Kasumi-1 (cell line): ENCODE measurements around the gene KDM2A.

Source experiments
- DNase-seq, 2 experiments: peaks; one replicate each; lab custom pipeline; 2025; lab: John Stamatoyannopoulos, UW

KDM2A gene

DNA sequence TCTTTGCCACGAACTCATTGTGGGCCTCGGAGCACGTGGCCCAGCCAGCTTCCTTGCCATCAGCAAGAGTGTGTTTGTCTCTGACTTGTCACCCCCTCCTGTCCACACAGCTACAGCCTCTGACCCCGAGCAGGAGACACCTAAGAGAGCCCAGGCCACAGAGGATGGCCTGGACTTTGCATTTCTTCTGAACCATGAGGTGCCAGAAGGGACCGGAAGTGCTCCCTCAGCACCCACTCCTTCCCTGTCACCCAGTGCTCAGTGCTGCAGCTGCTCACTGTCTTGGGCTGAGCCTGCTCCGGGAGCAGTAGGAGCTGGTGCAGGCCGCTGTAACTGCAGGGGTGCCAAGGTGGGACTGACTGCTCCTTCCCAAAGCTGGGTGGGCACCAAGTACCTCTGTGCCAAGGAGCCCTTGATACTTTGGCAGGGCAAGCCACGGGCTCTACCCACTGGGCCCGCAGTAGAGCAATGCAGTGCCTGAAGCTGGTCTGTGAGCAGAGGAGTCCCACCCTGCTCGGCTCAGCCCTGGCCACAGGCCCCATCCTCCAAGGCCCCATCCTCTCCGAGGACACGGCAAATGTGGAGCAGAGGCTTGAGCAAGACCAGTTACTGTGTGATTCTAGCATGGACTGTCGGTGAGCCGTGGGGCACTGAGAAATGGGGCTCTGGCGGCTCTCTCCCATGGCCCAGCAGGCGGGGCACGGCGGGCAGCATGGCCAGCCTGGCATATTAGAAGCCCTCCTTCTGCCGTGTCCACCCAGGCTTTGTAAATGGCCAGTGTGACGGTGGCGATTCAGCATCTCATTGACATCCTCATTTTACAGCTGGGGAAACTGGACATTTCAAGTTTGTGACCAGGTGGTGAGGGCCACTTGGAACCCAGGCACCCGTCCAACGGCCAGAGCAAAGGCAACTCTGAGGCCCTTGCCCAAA is 153.5 kb downstream of the KDM2A start:
- DNase-seq: no peak

DNA sequence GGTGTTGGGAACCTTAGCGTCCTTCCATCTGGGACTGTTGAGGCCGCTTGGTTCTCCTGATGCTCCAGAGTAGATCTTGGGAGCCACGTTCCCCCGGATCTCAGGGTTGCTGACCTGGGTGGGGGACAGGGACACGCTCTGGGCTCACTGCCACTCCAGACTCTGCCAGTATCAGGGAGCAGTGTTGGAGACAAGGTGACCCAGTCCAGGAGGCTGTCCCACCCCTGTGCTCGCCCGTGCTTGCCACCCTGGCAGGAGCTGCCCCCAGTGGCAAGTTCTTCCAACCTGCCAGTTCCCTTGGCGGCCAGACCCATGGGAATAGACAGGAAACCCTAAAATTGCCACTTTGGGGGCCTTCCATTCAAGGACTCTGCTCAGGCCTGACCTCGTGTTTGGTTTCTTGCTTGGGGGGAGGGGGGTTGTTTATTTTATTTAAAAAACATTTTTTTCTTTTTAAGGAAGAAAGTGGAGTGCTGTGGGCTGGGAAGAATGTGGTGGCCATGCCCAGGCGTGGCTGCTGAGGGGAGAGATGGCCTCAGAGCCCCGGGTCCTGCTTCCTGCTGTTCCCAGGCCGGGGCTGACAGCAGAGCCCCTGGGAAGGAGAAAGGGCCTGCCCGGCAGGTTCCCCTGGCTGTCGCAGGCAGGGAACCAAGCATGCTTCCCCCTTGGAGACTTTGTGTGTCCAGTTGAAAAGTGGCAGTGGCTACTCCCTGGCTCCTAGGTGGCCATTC is 154.4 kb downstream of the KDM2A start:
- DNase-seq: no peak

DNA sequence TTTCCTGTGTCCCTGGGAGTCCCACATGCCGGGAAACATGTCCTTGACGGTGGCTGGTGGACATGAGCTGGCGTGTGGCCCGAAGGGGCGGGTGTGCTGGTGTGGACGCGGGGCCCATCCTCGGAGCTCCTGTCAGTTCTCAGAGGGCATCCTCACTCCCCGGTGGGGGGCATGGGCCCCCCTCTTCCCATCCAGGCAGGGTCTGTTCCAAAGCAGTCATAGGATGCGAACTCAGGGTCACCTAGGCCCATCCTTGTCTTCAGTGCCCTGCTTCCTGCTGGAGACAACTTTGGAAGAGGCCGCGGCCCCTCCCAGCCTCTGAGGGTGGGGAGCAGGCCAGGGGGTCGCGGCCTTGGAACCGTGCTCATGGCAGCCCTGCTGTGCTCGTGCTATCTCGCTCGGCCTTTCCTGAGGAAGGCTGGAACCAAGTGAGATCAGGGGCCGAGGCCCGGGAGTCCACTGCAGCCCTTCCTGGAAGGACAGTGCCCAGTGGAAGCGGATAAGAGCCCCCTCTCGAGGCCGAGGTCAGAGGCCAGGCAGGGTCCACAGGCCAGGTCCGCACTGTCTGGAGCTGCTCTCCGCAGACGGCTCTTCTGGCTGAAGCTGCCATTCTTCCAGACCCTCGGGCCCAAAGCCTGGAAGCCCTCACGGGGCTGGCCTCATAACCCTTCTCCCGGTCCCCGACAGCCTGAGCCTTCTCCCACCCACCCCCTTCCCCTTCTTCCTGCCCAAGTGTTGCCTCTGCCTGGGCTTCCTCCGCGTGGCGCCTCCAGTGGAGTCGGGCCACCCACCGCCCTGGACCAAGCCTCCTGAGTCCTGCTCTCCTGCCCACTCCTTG is 155.9 kb downstream of the KDM2A start:
- no peak for DNase-seq

DNA sequence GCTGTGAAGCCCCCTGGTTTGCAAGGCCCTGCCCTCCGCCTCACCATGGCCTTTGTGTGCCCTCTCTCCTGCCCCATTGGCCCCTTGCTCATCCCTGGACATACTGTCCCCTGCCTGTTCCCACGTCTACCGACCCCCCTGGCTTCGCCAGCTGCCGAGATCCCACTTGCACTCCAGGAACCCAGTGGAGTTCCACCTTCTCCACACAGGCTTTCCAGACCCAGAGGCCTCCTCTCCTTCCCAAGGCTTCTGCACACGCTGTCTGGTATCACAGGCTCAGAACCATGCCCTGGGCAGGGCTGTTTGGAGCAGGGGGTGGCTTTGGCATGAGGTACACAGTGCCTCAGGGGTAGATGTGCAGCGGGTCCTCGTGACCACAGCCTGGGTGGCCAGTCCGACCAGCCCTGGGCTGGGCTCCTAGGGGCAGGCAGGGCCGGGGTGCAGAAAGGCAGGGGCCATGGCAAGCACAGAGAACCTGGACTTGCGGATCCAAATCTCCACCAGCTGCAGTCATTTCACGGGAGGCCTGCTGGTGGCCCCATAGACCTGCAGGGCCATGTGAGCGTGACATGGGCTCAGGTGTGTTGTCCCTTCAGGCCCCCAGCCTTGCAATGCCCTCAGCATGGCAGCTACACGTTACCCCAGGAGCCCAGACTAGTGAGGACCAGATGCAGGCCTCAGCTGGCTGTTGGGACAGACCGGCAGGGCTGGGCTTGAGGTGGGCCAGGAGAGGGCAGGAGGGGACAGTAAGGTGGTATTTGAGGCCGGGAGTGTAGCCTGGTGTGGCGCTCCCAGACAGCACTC is 156.7 kb downstream of the KDM2A start:
- no peak for DNase-seq

DNA sequence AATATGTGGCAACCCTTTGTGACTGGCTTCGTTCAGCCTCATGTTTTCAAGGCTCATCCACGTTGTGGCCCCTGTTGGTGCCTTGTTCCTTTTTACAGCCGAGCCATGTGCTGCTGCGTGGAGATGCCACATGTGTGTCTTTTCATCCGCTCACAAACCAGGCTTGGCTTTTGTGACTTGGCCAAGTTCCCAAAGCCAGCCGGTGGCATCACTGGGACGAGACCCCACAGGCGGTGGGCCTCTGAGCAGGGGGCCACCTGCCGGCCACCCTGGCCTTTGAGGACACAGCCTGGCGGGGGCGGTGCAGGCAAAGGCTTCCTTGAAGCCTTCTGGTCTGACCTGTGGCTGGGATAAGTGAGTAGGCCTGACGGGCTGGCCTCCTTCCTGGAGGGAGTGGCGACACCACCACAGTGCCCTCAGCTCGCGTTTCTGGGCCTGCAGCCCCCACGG is 157.7 kb downstream of the KDM2A start:
- peak; percentile 90 to 92 for DNase-seq

DNA sequence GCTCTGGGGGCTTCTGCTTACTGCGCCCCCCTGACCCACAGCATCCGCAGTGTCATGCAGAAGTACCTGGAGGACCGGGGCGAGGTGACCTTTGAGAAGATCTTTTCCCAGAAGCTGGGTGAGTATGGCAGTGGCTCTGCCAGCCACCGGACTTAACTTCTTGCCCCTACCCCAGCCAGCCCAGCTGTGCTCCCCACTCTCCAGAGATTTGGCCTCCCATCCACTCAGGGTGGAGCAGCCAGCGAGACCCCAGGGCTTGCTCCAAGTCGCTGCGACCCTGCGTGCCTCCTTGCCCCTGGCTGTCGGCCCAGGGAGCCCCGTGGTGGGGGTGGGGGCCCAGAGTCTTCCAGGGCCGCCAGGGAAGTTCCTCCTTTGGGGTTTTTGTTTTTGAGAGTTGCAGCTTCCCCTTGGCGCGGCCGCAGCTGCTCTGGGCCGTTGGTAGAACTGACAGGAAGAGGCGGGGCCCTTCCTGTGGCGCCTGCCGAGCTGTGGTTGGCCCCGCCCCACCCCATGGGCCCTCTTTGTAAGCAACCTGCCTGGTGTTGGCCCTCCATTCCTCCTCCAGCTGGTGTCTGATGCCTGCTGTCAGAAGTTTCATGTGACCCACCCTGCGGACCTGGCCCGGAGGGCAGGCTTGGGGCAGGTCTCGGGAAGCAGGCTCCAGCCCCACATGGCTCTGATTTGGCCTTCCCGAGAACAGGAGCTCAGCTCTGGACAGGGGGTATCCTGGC is 158.3 kb downstream of the KDM2A start:
- DNase-seq: peak; percentile 98

DNA sequence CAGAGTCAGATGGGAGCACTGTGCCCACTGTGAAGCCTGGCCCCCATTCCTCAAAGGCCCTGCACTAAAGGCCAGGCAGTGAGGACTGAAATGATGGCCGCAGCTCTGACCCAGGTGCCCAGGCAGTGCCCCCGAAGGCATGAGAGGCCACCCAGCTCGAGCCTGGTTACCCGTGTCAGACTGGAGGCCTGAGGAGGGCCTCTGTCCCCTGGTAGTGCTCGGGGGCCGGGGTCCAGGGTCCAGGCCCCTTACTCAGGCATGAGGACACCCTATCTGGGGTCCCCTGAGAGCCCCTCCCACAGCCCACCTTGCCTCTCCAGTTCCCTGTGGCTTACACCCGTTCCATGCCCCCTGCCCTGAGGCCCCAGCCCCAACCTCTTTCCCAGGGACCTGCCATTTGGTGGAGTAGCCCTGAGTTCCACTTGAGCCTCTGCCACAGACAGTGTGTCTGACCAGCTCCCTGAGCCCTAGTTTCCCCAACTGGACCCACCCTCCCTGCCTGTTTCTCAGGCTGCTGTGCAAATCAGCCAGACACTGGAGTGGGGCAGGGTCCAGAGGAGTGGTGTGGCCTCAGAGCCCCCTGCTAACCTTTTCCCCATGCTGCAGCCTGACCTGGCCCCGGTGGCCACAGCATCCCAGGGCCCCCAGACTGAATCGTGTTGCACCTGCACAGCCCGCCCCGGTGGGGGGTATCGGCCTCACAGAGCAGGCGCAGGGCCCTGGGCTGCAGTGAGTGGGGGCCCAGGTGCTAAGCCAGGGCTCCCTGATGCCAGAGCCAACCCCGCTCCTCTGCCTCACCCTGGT is 159.3 kb downstream of the KDM2A start:
- no peak for DNase-seq

DNA sequence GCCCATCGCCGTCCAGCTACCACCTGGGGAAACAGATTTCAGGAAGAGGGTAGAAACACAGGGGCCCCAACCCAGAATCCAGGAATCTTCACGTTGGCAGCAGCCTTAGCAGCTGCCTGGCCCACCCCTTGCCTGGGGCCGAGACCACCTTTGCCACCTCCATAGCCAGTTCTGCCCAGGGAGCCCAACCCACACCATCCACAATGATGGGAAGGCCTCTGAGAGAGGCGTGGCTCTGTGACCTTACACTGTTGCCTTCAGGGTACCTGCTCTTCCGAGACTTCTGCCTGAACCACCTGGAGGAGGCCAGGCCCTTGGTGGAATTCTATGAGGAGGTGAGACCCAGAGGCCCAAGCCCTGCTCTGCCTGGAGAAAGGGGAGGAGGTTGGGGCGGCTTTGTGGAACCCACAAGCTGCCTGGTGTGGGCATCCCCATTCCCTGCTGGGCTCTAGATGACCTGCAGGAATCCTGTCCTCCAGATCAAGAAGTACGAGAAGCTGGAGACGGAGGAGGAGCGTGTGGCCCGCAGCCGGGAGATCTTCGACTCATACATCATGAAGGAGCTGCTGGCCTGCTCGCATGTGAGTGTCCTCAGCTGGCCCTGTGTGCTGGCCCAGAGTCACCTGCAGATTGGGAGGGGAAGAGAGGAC is 160.0 kb downstream of the KDM2A start:
- DNase-seq: no peak

DNA sequence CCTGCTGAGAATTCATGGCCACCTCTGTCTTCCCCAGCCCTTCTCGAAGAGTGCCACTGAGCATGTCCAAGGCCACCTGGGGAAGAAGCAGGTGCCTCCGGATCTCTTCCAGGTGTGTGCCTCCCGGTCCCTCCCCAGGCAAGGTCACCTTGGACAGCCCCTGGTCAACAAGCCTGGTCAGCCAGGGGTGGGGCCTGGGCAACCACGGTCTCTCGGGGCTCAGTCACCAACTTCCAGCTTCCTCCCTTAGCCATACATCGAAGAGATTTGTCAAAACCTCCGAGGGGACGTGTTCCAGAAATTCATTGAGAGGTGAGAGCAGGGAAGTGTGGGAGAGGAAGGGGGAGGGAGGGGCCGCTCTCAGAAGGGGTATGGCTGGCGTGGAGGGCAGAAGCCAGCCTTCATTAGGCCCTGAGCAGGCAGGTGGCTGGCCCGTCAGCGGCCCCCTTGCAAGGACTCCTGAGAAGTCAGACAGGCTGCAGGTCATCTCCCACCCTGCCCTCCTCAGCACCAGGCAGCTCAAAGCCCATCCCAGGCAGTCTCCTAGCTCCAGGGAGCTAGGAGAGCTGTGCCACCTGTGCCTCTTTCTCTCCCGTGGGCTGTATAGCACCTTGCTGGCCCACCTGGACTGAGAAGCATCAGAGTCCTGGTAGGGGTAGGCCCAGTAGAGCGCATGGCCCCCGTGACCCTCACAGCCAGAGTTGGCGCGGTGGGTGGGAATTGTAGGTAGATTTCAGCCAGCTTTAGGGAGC is 160.7 kb downstream of the KDM2A start:
- no peak for DNase-seq

DNA sequence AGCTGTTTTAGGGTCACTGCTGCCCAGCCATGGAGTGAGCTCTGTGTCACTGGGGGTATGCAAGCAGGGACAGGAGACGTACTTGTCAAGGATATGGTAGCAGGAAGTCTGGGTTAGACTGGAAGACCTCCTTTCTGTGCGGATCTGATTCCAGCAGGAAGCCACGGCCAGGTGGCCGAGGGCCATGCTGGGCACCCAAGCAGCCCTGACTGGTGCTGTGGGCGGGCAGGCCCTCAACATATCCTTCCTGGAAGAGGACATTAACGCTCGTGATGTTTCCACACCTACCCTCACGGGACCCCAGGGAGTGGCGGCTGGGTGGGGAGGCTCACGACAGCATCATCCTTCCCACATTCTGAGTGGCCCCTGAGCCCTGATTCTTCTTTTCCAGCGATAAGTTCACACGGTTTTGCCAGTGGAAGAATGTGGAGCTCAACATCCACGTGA is 161.3 kb downstream of the KDM2A start:
- DNase-seq: peak; percentile 24 to 26

DNA sequence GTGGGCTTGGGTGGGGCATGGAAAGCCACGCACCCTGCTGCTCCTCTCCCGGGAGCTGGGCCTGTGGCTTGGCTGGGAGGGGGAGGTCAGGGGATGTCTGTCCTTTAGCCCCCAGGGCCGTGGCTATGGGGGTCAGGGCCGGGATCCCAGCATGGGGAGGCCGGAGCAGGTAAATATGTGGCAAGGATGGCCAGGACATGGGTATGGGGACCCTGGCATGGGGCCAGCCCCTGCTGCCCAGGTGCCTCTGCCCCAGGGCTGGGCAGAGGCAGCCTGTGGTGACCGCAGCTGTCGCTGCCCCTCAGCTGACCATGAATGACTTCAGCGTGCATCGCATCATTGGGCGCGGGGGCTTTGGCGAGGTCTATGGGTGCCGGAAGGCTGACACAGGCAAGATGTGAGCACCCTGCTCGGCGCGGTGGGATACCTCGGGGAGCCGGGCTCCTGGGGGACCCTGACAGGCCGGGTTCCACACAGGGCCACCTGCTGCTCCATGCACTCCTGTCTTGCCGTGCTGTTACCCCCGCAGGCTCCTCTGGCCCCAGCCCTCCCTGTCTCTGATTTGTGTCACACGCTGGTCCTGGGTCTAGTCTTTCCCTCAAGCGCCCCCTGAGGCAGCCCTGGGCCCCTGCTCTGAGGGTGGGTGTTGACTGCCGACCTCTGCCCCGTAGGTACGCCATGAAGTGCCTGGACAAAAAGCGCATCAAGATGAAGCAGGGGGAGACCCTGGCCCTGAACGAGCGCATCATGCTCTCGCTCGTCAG is 161.9 kb downstream of the KDM2A start:
- no peak for DNase-seq

DNA sequence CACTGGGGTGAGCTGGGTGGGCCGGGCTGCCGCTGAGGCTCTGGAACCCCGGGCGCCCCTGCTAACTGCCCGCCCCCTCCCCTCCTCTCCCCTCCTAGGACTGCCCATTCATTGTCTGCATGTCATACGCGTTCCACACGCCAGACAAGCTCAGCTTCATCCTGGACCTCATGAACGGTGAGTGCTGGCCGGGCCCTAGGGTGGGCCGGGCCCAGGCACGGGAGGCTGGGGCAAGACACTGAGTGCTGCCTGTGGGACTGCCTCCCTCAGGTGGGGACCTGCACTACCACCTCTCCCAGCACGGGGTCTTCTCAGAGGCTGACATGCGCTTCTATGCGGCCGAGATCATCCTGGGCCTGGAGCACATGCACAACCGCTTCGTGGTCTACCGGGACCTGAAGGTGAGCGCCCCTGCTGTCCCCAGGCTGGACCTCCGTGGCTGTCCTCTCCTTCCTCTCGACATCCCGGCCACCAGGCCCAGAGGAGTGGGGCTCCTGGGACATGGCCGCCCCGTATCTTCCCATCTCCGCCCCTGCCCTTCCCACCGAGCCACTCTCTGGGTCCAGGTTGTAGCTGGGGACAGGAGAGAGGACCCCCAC is 162.6 kb downstream of the KDM2A start:
- no peak for DNase-seq

DNA sequence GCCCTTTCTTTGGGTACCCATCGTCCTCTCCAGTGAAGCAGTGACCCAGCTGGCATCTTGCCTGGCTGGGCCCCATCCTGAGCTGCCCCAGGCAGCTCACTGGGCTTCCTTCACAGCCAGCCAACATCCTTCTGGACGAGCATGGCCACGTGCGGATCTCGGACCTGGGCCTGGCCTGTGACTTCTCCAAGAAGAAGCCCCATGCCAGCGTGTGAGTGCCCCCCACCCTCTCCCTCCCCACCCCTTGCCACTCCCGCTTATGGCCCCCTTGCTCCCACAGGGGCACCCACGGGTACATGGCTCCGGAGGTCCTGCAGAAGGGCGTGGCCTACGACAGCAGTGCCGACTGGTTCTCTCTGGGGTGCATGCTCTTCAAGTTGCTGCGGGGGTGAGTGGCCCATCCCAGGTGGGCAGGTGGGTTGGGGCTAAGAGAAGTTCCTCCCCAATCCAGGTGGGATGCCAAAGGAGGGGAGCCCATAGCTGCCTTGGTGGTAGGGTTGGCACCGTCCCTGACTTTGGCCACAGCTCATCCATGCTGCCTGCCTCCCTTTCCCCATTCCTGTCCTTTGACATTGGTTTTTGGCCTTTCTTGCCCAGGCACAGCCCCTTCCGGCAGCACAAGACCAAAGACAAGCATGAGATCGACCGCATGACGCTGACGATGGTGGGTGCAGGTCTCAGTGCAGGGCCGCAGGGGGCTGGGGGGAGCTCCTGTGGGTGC is 163.3 kb downstream of the KDM2A start:
- no peak for DNase-seq

DNA sequence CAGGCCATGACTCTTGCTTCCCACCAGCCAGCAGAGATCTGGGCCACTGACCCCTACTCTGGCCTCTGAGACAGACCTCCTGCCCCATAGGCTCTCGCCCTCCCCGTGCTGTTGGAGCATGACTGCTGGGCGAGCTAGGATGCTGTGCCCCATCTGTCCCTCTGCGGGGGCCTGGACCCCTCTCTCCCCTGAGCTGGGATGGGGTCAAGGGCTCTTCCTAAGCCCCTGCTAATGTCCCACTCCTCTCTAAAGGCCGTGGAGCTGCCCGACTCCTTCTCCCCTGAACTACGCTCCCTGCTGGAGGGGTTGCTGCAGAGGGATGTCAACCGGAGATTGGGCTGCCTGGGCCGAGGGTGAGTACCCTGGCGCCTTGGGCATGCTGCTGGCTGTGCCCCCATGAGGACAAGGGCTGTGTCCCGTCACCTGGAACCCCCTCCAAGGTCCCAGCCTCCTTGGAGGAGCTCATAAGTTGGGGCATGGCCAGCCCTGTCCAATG is 163.9 kb downstream of the KDM2A start:
- no peak for DNase-seq

DNA sequence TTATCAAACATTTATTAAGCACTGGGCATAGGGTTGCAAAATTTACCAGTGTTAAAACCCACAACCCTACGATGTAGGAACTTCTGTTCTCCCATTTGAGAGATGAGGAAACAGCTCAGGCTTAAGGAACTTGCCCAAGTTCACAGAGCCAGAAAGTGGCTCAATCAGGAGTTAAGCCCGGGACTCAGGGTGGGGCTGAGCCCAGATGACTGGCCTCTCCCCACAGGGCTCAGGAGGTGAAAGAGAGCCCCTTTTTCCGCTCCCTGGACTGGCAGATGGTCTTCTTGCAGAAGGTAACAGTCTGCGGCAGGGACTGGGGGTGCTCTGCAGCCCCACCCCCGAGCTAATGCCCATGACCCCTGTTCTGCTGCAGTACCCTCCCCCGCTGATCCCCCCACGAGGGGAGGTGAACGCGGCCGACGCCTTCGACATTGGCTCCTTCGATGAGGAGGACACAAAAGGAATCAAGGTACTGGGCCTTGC is 164.5 kb downstream of the KDM2A start:
- DNase-seq: peak; percentile 57 to 58

DNA sequence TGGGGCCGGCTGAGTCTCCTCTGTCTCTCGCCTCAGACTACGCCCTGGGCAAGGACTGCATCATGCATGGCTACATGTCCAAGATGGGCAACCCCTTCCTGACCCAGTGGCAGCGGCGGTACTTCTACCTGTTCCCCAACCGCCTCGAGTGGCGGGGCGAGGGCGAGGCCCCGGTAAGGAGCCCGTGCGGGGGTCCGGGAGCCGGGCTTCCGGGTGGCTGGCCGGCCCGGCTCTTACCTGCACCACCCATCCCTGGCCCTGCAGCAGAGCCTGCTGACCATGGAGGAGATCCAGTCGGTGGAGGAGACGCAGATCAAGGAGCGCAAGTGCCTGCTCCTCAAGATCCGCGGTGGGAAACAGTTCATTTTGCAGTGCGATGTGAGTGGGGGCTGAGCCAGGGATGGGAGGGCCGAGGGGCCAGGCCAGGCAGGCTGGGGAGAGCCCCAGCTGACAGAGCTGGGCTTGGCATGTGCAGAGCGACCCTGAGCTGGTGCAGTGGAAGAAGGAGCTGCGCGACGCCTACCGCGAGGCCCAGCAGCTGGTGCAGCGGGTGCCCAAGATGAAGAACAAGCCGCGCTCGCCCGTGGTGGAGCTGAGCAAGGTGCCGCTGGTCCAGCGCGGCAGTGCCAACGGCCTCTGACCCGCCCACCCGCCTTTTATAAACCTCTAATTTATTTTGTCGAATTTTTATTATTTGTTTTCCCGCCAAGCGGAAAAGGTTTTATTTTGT is 165.9 kb downstream of the KDM2A start:
- DNase-seq: no peak
